Measurements from ENCODE around the gene RNU6-7.

Gene RNU6-7

DNA sequence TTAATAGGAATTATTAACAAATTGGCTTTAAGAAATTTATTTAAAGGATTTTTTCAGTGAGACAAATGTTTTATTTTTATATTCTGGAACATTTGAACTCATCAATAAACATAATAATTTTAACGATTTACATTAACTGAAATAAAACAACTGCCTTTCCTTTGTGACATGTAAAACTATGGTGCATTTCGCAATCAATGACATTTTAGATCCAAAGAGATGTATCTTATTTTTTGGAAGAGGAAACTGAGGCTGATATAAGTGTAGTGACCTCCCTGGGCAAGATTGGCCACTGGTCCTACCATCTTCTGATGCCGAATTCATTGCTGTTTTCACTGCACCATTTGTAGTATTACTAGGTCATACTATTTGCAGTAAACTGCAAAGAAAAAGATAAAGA is 3.7 kb downstream of the RNU6-7 start:
- DNase-seq (ENCODE audit: low spot score) = no peak

DNA sequence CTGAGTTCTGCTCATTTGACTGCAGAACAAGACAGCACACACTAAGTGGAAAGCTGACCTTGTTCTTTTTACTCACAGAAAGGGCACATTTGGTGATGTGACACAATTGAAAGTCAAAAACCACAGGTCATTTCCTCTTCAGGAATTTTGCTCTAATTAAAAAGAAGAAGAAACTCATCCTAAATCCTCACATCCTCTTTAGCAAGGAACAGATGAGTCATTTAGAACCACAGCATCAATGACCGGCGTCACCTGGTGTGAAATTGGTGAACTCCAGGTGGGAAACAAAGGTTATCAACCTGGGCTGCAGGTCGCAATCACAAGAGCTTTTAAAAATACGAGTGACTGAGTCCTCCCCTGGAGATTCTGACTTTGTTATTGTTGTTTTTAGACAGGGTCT is 4.1 kb downstream of the RNU6-7 start:
- no peak for DNase-seq (ENCODE audit: low spot score)

DNA sequence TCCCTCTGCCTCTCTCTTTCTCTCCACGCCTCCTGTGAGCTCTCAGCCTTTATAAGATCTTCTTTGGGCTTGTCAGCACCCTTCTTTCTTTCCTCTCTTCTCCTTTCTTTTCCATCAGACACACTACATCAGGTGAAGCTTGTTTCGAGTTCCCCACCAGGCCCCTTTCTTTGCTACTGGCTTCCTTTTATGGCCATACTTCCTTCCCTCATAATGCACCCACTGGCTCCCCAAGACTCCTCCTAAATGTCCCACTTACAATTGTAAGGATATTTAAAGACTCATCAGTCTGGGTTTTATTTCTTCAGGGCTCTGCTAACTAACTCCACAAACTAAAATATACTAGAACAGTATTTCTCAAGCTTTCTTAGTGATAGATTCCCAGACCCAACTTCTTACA is 4.7 kb downstream of the RNU6-7 start:
- DNase-seq (ENCODE audit: low spot score) = no peak

DNA sequence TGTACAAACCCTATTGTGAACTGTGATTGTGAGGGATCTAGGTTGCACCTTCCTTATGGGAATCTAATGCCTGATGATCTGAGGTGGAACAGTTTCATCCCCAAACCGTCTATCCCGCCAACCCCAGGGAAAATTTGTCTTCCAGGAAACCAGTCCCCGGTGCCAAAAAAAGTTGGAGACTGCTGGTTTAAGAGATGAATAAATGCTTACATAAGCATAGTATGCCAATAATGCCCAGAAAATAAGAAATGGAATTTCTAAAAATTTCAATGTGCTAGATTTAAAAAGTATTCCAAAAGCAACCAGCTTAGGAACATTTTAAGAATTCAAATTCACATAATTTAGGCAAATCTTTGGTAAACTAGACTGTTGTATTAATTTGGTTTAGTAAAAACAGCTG is 6.6 kb downstream of the RNU6-7 start:
- no peak for DNase-seq (ENCODE audit: low spot score)

DNA sequence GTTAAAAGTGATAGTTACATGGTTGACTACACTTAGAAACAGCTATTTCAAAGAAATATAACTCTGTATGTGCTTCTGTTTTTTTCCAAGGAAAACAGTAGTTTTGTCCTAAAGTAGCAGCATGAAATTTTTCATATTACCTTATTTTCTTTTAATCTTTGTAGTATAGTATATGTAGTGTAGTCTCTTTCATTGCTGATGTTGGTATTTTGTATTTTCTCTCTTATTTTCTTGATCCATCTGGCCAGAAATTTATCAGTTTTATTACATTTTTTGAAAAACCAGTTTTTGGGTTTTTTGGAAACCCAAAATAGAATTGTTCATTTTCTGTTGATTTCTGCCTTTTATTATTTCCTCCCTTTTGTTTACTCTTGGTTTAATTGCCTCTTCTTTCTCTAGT is 7.6 kb downstream of the RNU6-7 start:
- no peak for DNase-seq (ENCODE audit: low spot score)

DNA sequence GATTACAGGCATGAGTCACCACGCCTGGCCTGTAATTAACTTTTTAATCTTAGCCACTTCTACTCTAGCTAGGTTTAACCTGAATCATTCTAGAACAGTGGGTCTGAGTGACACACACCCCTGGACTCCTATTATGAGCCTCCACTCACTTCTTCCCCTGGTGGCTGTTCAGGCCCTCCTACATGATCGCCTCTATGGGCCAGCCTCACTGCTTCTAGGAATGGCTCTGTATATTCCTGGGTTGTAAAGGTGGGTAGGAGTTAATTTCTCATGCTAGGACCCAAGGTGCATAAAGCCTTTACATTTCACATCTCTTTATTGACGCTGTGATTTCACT is 9.2 kb downstream of the RNU6-7 start:
- DNase-seq (ENCODE audit: low spot score) = no peak

DNA sequence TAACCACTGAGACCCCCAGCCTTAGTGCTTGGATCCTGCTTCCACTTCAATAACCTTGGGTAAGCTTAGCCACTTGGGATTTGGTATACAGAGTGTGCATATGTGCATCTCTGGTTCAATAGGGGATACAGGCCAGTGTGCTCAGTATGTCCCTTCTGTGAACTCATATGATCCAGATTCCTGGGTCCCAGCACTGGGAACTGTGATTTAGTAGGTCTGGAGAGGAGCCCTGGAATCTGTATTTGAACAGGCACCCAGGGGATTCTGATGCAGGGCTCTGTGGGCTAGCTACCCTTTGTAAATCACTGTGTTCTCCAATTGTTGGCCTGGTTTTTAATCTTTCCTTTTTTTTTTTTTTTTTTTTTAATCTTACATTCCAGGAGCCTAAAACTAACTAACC is 11.0 kb downstream of the RNU6-7 start:
- no peak for DNase-seq (ENCODE audit: low spot score)

DNA sequence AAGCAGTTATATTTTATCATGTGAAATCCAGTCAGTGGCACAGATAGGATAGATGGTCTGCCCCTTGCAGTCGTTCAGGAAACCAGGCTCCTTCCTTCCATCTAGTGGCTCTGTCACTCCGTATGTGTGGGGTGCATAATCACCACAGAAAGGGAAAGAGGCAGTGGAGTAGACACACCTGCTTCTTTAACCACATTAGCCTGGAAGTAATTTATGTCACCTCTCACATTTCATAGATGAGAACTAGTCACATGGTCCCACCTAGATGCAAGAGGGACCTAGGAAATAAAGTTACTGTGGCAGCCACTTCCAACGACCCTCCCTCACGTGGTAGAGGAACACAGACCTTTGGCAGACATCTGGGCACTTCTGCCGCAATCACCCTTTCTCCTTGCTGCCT is 15.5 kb downstream of the RNU6-7 start:
- no peak for DNase-seq (ENCODE audit: low spot score)

DNA sequence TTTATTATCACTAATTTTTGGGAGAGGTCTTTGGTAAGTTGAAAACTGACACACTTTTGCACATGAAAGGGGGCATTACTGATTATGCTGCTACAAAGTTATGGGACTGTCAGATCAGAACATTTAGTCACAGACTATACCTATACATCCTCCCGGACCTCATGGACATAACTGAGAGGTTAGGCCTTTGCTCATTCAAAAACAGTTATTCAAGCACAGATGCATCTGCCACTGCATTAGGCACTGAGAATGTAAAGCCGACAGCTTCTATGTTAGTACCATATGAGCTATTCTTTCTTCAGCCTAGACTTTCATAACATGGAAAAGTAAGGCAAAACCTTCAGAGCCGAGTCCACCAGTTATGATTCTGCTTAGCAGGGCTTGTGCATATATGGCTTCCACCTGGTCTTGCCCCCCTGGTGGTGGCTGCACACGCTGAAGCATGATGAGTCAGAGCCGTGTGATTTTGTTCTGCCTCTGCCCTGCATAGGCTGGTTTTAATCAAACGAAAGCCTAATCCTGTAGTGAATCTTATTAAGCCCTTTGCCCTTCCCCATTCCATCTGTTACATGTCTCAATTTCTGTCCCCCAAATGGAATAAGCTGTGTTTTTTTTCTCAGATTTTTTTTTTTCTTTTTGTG is 23.0 kb downstream of the RNU6-7 start:
- peak; percentile 72 for DNase-seq (ENCODE audit: low spot score)

DNA sequence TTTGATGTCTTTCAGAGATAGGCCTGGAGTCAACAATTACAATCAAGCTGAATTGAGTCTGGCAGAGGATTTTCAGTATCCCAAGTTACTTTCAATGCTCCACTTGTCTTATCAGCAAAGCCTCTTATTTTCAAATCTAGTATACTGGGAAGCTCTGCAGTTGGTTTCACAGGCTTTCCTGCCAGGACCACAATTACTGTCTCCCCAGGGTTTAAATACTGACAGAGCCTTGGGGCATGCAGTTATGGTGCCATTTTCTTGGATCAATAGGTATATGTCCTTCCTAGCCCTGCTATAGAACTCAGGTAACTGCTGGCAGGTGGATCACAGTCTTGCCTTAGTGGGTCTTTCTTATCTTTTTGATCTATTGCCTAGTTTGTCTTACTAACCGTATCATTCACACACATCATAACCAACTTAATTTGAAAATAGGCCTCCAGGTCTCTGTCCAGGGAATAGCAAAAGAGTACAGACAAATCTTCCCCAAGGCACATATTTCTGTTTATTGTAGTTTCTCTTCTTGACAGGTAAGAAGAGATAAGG is 23.6 kb downstream of the RNU6-7 start:
- DNase-seq (ENCODE audit: low spot score) = no peak

DNA sequence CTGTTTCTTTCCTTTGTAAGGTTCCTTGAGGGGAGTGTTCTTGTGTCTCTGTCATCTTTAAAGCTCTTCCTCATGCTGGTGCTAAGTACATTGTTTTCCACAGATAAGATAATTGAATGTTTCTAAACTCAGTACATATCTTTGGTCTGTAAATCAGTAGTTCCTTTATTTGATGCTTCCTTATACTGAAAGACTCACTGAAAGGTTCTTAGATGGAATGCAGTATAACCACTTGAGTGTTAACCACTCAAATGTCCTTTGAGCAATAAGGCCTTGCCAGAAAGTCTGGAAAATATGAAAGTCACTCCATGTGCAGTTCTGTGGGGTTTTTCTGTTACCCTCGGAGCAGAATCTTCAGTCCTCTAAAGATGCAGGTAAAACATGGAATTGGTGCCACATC is 24.2 kb downstream of the RNU6-7 start:
- no peak for DNase-seq (ENCODE audit: low spot score)

DNA sequence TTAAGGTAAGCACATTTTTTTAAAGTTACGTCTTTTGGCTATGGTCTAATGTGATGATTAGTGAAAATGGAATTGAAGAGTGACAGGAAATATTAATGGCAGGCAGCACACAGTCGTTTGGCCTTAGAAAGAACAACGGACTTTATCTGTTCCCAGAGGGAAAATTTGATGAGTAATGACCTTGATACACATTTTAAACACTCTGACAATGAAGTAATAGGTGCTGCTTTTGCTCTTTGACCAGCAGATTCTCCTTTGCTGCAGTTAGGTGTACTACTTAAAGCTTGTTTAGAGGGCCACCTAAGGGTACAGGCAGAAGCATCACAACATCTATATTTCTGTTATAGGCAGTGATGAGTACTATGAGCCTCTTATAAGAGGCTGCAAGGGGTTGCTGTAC is 28.3 kb downstream of the RNU6-7 start:
- peak; percentile 31 for DNase-seq (ENCODE audit: low spot score)

DNA sequence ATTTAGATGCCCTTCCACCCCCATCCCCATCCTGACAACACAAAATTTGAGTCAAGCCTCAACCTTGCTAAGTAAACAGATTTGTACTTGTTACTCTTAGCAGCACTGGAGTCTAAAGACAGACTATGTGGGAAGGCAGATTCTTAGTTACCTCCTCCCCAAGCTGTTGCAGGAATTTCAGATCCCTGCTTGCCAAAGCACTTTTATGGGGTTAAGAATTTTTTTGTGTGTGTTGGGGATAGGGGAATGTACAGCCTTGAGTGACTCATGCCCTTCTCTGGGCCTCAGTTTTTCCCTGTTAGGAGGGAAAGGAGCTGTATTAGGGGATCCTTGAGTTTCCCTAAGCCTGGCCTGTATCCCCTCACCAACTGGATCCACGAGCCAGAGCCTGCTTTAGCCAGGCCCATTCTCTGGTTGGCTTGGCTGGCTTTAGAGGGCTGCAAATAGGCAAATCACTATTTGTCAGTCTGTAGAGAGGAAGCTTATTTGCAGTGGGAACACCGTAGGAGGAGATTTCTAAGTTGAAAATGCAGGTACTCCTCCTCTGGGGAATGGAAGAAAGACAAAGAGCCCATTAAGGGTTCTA is 28.9 kb downstream of the RNU6-7 start:
- DNase-seq (ENCODE audit: low spot score) = peak; percentile 81

DNA sequence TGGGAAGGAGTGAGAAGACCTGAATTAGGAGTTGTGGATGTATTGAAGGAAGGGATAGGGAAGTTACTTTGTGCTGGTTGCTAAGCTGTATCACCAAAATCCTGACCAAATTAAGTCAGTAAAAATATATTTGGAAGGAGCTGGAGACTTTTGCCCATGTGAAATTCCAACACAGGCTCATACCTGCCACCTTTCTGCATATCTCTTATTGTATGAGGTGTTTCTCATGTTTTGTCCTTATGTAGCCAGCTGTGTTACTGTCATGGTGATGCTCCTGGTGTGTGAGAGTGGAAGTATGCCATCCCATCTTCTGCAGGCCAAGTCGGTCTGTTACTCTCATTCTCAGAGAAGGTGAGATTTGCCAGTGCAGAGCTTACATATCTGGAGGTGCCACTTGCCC is 30.6 kb downstream of the RNU6-7 start:
- no peak for DNase-seq (ENCODE audit: low spot score)

DNA sequence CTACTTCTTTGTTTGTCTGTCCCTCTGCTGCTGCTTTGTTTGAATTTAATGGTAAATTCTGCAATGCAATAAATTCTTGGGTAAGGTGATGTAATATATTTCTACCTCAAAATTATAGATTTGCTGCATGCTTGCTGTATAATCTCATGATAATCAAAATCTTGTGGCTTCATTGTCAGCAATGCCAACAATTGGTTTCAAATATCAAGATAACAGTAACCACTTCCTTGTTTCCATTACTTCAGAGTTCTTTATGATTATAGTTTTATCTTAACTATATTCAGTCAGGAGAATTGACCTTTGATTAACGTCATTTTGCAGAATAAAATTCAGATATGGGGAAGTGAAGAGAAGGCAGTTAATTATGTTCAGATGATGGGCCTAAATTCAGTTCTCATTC is 31.4 kb downstream of the RNU6-7 start:
- no peak for DNase-seq (ENCODE audit: low spot score)

DNA sequence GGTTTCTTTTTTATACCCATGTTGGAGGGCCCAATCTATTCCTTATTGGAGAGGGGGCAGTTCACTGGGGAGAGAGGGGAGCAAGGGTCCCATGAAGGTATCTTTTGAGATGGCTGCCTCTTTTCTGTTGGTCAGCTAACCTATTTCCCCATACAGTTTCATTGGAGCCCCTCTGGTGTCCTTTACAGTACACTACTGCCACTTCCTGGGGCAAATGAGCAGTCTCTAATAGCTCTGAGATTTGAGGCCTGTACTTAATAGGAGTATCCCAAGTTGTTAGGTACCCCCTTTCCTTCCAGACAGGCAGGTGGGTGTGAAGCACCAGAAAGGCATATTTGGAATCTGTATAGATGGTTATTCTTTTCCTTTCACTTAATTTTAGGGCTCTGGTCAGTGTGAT is 42.6 kb downstream of the RNU6-7 start:
- no peak for DNase-seq (ENCODE audit: low spot score)

DNA sequence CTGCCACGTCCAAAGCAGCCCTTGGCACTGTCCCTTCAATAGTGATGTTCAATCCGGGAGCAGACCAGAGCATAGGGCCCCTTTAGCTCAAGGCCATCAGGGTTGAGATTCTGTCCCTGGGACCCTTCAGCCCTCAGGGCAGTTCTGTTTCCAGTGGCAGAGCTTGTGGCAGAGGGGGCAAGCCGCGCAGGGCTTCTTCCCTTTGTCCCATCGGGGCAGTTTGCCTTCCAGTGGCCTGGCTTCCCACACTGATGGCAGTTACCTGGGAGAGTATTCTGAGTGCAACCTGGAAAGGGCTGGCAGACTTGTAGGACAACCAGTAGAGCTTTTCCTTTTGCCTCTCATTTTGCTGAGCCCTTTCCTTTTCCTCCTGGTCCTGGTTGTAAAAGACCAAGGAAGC is 44.9 kb downstream of the RNU6-7 start:
- DNase-seq (ENCODE audit: low spot score) = no peak

DNA sequence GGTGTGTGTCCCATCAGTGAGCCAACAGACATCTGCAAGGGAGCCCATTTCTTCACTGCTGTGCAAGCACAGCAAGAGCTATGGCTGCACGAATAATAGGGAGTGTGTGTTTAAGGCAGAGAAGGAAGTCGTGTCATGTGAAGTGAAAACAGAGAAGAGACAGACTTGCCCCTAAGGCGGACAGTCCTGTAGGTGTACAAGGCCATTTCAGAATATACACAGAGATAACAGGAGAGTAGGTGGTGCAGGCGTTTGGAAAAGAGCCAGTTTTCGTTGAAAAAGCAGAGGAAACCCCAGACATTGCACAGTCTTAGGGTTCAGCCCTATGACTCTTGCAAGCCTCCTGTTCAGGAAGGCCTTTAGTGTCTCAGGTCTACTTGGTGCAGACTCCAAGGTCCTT is 47.5 kb downstream of the RNU6-7 start:
- DNase-seq (ENCODE audit: low spot score) = no peak

DNA sequence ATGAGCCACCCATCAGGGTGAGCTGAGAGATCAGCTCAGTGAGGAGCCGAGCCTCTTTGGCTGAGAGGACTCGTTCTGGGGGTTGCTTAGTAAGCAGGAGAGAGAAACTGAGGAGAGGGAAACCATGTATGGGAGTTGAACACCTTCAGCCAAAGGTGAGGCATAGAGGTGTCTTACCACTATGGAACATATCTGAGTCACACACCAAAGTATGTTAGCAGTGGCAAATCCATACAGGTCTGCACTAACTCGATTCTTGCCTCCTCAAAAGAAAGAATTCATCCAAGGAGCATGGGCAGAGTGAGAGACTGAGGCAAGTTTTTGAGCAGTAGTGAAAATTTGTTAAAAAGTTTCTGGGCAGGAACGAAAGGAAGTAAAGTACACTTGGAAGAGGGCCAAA is 47.9 kb downstream of the RNU6-7 start:
- DNase-seq (ENCODE audit: low spot score) = no peak

DNA sequence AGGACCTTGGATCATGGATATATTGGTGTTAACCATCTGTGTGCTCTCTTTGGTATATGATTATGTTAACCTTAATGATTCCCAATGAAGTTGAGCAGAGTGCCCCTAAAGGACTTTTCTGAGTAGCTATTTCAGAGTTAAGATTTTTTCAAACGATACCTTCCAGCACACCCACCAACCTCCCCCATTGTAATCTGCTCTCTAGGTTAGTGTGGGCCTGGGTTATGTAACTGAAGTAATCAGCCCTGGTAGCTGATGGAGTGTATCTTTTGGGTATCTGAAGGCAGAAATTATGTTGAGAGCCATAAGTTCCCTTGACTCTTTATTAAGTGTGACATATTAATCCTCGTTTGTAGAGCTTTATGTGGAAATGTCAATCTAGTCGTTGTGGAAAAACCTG is 48.8 kb downstream of the RNU6-7 start:
- no peak for DNase-seq (ENCODE audit: low spot score)

DNA sequence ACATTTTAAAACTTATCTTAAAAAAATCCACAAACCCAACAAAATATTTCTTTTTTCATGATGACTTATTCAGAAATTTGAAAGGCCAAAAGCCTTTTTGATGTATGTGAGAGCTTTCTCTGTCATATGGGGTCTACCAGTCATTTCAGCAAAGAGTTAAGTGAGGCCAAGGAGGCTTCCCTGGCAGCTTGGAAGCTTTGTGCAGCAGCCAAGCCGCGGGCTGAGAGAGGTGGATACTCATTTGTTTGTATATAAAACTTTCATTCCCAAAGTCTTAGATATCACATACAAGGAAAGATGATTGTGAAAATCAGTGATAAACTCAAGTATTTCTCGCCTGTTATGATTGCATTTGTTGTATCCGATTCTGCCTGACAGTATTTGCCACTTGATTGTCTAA is 49.7 kb downstream of the RNU6-7 start:
- DNase-seq (ENCODE audit: low spot score) = no peak

All from AG20443 (cell line).